Caco-2 (cell line): ENCODE data around the gene FOXA1. TPM values are rescaled to one million over a fixed set of nuclear protein-coding genes. Genes with fewer than 3 reads are reported as not detected.
A peak's percentile ranks its signal among the peaks of the same experiment; 100 is the strongest.

Source experiments
- BruUV-seq: library from RNA; stranded (reverse); fragments of 400-500 nt; replicated peaks from 2 replicates; lab custom pipeline; 2021; lab: Mats Ljungman, UMichigan
- CTCF ChIA-PET: fragments of 300-600 bp; sonication (Branson Sonifier 250); formaldehyde crosslinking; loops from one replicate; lab custom pipeline; 2022; ENCODE audit warnings: antibody characterized with exemption; lab: Charles Lee
- POLR2A ChIA-PET: fragments of 300-600 bp; sonication (Branson Sonifier 250); formaldehyde crosslinking; loops from one replicate; lab custom pipeline; 2022; ENCODE audit warnings: antibody characterized with exemption; lab: Charles Lee
- DNase-seq, 2 experiments: peaks; one replicate each; pipeline versions ENCODE4 v3.0.0 to v3.0.0-alpha.2; 2020 to 2022
- H3K27me3 ChIP-seq: replicated peaks from 2 replicates; pipeline ENCODE4 v1.6.0; 2011; ENCODE audit warnings: low read length; ENCODE audit not compliant: control insufficient read depth, insufficient read depth
- H3K36me3 ChIP-seq: 2 replicates; pipeline ENCODE4 v1.5.1; 2011; ENCODE audit warnings: low read length; ENCODE audit not compliant: control insufficient read depth, insufficient read depth
- H3K4me1 ChIP-seq: fragments of 250-450 bp; sonication (Bioruptor Pico); 2 replicates; pipeline ENCODE4 v1.5.1; 2020; ENCODE audit warnings: mild to moderate bottlenecking
- H3K4me3 ChIP-seq: 2 replicates; pipeline ENCODE4 v1.5.1; 2011; ENCODE audit warnings: low read depth, mild to moderate bottlenecking, control low read depth, low read length
- H3K9me3 ChIP-seq: fragments of 250-450 bp; sonication (Bioruptor Pico); 2 replicates; pipeline ENCODE4 v1.5.1; 2020; ENCODE audit warnings: mild to moderate bottlenecking, moderate library complexity
- H3K27ac Mint-ChIP-seq: one replicate; pipeline ENCODE4 v1.8.0; 2022; ENCODE audit warnings: mixed read lengths; ENCODE audit not compliant: unreplicated experiment
- H3K27me3 Mint-ChIP-seq: one replicate; pipeline ENCODE4 v1.8.0; 2022; ENCODE audit warnings: mixed read lengths; ENCODE audit not compliant: insufficient read depth, unreplicated experiment
- H3K36me3 Mint-ChIP-seq: one replicate; pipeline ENCODE4 v1.8.0; 2022; ENCODE audit warnings: mild to moderate bottlenecking, mixed read lengths; ENCODE audit not compliant: insufficient read depth, unreplicated experiment
- H3K4me1 Mint-ChIP-seq: one replicate; pipeline ENCODE4 v1.8.0; 2022; ENCODE audit warnings: low read depth, mixed read lengths; ENCODE audit not compliant: unreplicated experiment
- H3K4me3 Mint-ChIP-seq: one replicate; pipeline ENCODE4 v1.8.0; 2022; ENCODE audit warnings: mild to moderate bottlenecking, moderate library complexity, mixed read lengths; ENCODE audit not compliant: unreplicated experiment
- H3K9me3 Mint-ChIP-seq: one replicate; pipeline ENCODE4 v1.8.0; 2022; ENCODE audit warnings: mixed read lengths; ENCODE audit not compliant: unreplicated experiment
- CTCF ChIP-seq, 2 experiments: fragments of 200-600 bp in 1 of 2; IDR thresholded peaks; 1 replicate in 1 of 2; 2 replicates in 1 of 2; pipeline versions ENCODE4 v1.5.1 to v1.8.0; 2011 to 2022; ENCODE audit warnings: antibody characterized with exemption in 1 of 2, control low read depth in 1 of 2, inconsistent platforms in 1 of 2, low read depth in 1 of 2, low read length in 1 of 2, mild to moderate bottlenecking in 1 of 2, moderate library complexity in 1 of 2; ENCODE audit not compliant: insufficient read depth in 1 of 2, severe bottlenecking in 1 of 2, unreplicated experiment in 1 of 2
- intact Hi-C: fragments of 100-400 bp; cut with micrococcal nuclease; formaldehyde crosslinking; loops from one replicate; pipeline ENCODE4 v1.10.0; 2022; ENCODE audit not compliant: unreplicated experiment
- total RNA-seq: library from RNA; stranded (reverse); gene quantifications from 2 replicates; pipeline ENCODE4 v1.2.3, GENCODE V29; 2022

Gene FOXA1
- total RNA-seq, 1 experiment from 2014 or later: 271 TPM

GRCh38 chr14:37587131-37587803 lies 7.8 kb downstream of the FOXA1 start:
- Mint-ChIP-seq H3K27ac (peak overlapping the region; percentile 95), H3K27me3 (no peaks in the 10 kb centered on the region), H3K4me3 (peak overlapping the region; percentile 72), H3K36me3 (peaks cover 87% of the 10 kb centered on the region), H3K9me3 (no peaks in the 10 kb centered on the region), H3K4me1 (peaks cover 15% of the 10 kb centered on the region)
- TF ChIP-seq CTCF (IDR thresholded peaks at IDR 0.05; ENCODE audit: insufficient read depth in 1 of 2, low read depth in 1 of 2, low read length in 1 of 2, severe bottlenecking in 1 of 2, unreplicated experiment in 1 of 2): no peak
- BruUV-seq: no TSS peak
- ChIA-PET CTCF (interaction anchor here (0.6 kb wide), 1 partner anchor 353 kb away, joined by 3 read pairs; no protein-coding TSS in a partner anchor), POLR2A (interaction anchor here (0.6 to 2.2 kb wide), 3 partner anchors 19 to 341 kb away, joined by 5 to 7 read pairs (median 5); no protein-coding TSS in a partner anchor)
- peaks cover 20% of the 10 kb centered on the region for H3K4me1 ChIP-seq
- peak overlapping the region; percentile 92 for H3K4me3 ChIP-seq
- no peaks in the 10 kb centered on the region for H3K9me3 ChIP-seq
- no peaks in the 10 kb centered on the region for H3K27me3 ChIP-seq
- peaks cover 6% of the 10 kb centered on the region for H3K36me3 ChIP-seq
- intact Hi-C loops: no loop called here
- no peak for DNase-seq

- peak overlapping the region; percentile 92 for H3K4me3 ChIP-seq
- H3K4me1 ChIP-seq: peaks cover 25% of the 10 kb centered on the region
- H3K36me3 ChIP-seq: peaks cover 2% of the 10 kb centered on the region
- CTCF ChIA-PET: interaction anchor here (0.6 kb wide), 1 partner anchor 352 kb away, joined by 3 read pairs; no protein-coding TSS in a partner anchor
- Mint-ChIP-seq H3K27ac (peak overlapping the region; percentile 95), H3K4me3 (peak overlapping the region; percentile 72), H3K4me1 (peaks cover 15% of the 10 kb centered on the region), H3K9me3 (no peaks in the 10 kb centered on the region), H3K27me3 (no peaks in the 10 kb centered on the region), H3K36me3 (peaks cover 82% of the 10 kb centered on the region)
- POLR2A ChIA-PET: interaction anchor here (0.8 to 2.2 kb wide), 2 partner anchors 20 to 24 kb away, joined by 3 to 7 read pairs; no protein-coding TSS in a partner anchor
- intact Hi-C loops: no loop called here
- no peaks in the 10 kb centered on the region for H3K27me3 ChIP-seq
- BruUV-seq: no TSS peak
- TF ChIP-seq CTCF (IDR thresholded peaks at IDR 0.05; ENCODE audit: insufficient read depth in 1 of 2, low read depth in 1 of 2, low read length in 1 of 2, severe bottlenecking in 1 of 2, unreplicated experiment in 1 of 2): no peak
- no peak for DNase-seq
- no peaks in the 10 kb centered on the region for H3K9me3 ChIP-seq
These were observed 8.3 kb downstream of the FOXA1 start for GRCh38 chr14:37586797-37587130.

- TF ChIP-seq CTCF (IDR thresholded peaks at IDR 0.05; ENCODE audit: insufficient read depth in 1 of 2, low read depth in 1 of 2, low read length in 1 of 2, severe bottlenecking in 1 of 2, unreplicated experiment in 1 of 2): no peak
- no peaks in the 10 kb centered on the region for H3K27me3 Mint-ChIP-seq
- intact Hi-C loops: loop anchor here (1.0 to 2.0 kb wide), 2 partner anchors 9 to 171 kb away; partner anchors contain the start of genes FOXA1 and TTC6
- H3K27ac Mint-ChIP-seq: peak overlapping the region; percentile 97
- Histone ChIP-seq H3K9me3 (no peaks in the 10 kb centered on the region), H3K36me3 (peaks cover 2% of the 10 kb centered on the region; the same call in 1 of the 2 replicates), H3K4me1 (peaks cover 31% of the 10 kb centered on the region), H3K4me3 (peak overlapping the region; percentile 72), H3K27me3 (no peaks in the 10 kb centered on the region)
- DNase-seq: peak; percentile 46 to 47
- ChIA-PET CTCF (interaction anchor here (0.6 to 1.0 kb wide), 3 partner anchors 17 to 352 kb away, joined by 3 to 5 read pairs (median 4); no protein-coding TSS in a partner anchor), POLR2A (interaction anchor here (0.8 to 1.2 kb wide), 2 partner anchors 9 to 19 kb away, joined by 3 to 5 read pairs; partner anchors contain the start of genes FOXA1 and TTC6)
- H3K4me1 Mint-ChIP-seq: peaks cover 15% of the 10 kb centered on the region
- BruUV-seq: no TSS peak
- H3K36me3 Mint-ChIP-seq: peaks cover 76% of the 10 kb centered on the region
- H3K9me3 Mint-ChIP-seq: no peaks in the 10 kb centered on the region
- H3K4me3 Mint-ChIP-seq: peak overlapping the region; percentile 78
These were observed 8.9 kb downstream of the FOXA1 start for GRCh38 chr14:37585971-37586796.
